ENCODE data around the gene ANKRD10.
"Not testable (repeated sequence)": the region's sequence is repeated elsewhere in the genome, so short reads cannot be mapped to it uniquely, and the experiment has no call there.

Gene ANKRD10

GRCh38 chr13:110838867-110839538 lies 75.9 kb downstream of the ANKRD10 start:
- no peak for DNase-seq (ENCODE audit: low read depth)
- H3K4me3 ChIP-seq (ENCODE audit: low read depth, low read length) = no peak overlapping the region

- DNase-seq (ENCODE audit: low read depth) = no peak
- H3K4me3 ChIP-seq (ENCODE audit: low read depth, low read length) = no peak overlapping the region
Measured at GRCh38 chr13:110838116-110838515, 76.8 kb downstream of the ANKRD10 start.

GRCh38 chr13:110837397-110838061 lies 77.3 kb downstream of the ANKRD10 start:
- H3K4me3 ChIP-seq (ENCODE audit: low read depth, low read length); DNase-seq (ENCODE audit: low read depth): not testable (repeated sequence)

- no peak overlapping the region for H3K4me3 ChIP-seq (ENCODE audit: low read depth, low read length)
- no peak for DNase-seq (ENCODE audit: low read depth)
Measured at GRCh38 chr13:110836605-110836903, 78.3 kb downstream of the ANKRD10 start.

GRCh38 chr13:110835721-110836604 lies 78.9 kb downstream of the ANKRD10 start:
- no peak for DNase-seq (ENCODE audit: low read depth)
- H3K4me3 ChIP-seq (ENCODE audit: low read depth, low read length) = no peak overlapping the region

- no peak overlapping the region for H3K4me3 ChIP-seq (ENCODE audit: low read depth, low read length)
- DNase-seq (ENCODE audit: low read depth) = no peak
Measured at GRCh38 chr13:110834572-110834971, 80.3 kb downstream of the ANKRD10 start.

- no peak overlapping the region for H3K4me3 ChIP-seq (ENCODE audit: low read depth, low read length)
- no peak for DNase-seq (ENCODE audit: low read depth)
Measured at GRCh38 chr13:110832531-110832930, 82.3 kb downstream of the ANKRD10 start.

- no peak for DNase-seq (ENCODE audit: low read depth)
- no peak overlapping the region for H3K4me3 ChIP-seq (ENCODE audit: low read depth, low read length)
Measured at GRCh38 chr13:110832205-110832479, 82.7 kb downstream of the ANKRD10 start.

GRCh38 chr13:110831437-110832204 lies 83.2 kb downstream of the ANKRD10 start:
- H3K4me3 ChIP-seq (ENCODE audit: low read depth, low read length) = no peak overlapping the region
- no peak for DNase-seq (ENCODE audit: low read depth)

GRCh38 chr13:110830800-110831371 lies 84.0 kb downstream of the ANKRD10 start:
- no peak overlapping the region for H3K4me3 ChIP-seq (ENCODE audit: low read depth, low read length)
- DNase-seq (ENCODE audit: low read depth) = no peak

- DNase-seq (ENCODE audit: low read depth) = no peak
- no peak overlapping the region for H3K4me3 ChIP-seq (ENCODE audit: low read depth, low read length)
Measured at GRCh38 chr13:110830331-110830730, 84.5 kb downstream of the ANKRD10 start.

GRCh38 chr13:110829486-110829885 lies 85.4 kb downstream of the ANKRD10 start:
- no peak overlapping the region for H3K4me3 ChIP-seq (ENCODE audit: low read depth, low read length)
- no peak for DNase-seq (ENCODE audit: low read depth)

GRCh38 chr13:110828705-110829104 lies 86.2 kb downstream of the ANKRD10 start:
- H3K4me3 ChIP-seq (ENCODE audit: low read depth, low read length) = no peak overlapping the region
- DNase-seq (ENCODE audit: low read depth) = no peak

All from skeletal muscle cell (primary cell).